BLaER1 treated with 17β-estradiol and CSF1 and Interleukin-3, amounts not matched to agents 10 nM and 100 nM (cell line): ENCODE results near the gene DNAH2.

ENCODE experiments used
- H3K27ac ChIP-seq, 11 experiments: shearing (Covaris generic); formaldehyde crosslinking; 2 replicates each; pipeline ENCODE4 v1.8.1; 2022
- H3K27me3 ChIP-seq, 11 experiments: shearing (Covaris generic); formaldehyde crosslinking; 2 replicates each; pipeline ENCODE4 v1.8.1; 2022
- H3K36me3 ChIP-seq, 11 experiments: shearing (Covaris generic); formaldehyde crosslinking; 2 replicates each; pipeline ENCODE4 v1.8.1; 2022
- H3K4me1 ChIP-seq, 10 experiments: shearing (Covaris generic); formaldehyde crosslinking; 2 replicates each; pipeline ENCODE4 v1.8.1; 2022
- H3K4me2 ChIP-seq, 11 experiments: shearing (Covaris generic); formaldehyde crosslinking; 2 replicates each; pipeline ENCODE4 v1.8.1; 2022
- H3K4me3 ChIP-seq, 10 experiments: shearing (Covaris generic); formaldehyde crosslinking; 2 replicates each; pipeline ENCODE4 v1.8.1; 2022
- H3K9ac ChIP-seq, 11 experiments: shearing (Covaris generic); formaldehyde crosslinking; 2 replicates each; pipeline ENCODE4 v1.8.1; 2022
- H3K9me3 ChIP-seq, 11 experiments: shearing (Covaris generic); formaldehyde crosslinking; replicated peaks in 1 of 11; 2 replicates each; pipeline ENCODE4 v1.8.1; 2022
- H4K20me1 ChIP-seq, 11 experiments: shearing (Covaris generic); formaldehyde crosslinking; 2 replicates each; pipeline ENCODE4 v1.8.1; 2022
- Cebpa-rat ChIP-seq, 11 experiments: shearing (Covaris generic); IDR thresholded peaks; 2 replicates each; pipeline ENCODE4 v1.8.1; 2022

The DNAH2 gene

DNA sequence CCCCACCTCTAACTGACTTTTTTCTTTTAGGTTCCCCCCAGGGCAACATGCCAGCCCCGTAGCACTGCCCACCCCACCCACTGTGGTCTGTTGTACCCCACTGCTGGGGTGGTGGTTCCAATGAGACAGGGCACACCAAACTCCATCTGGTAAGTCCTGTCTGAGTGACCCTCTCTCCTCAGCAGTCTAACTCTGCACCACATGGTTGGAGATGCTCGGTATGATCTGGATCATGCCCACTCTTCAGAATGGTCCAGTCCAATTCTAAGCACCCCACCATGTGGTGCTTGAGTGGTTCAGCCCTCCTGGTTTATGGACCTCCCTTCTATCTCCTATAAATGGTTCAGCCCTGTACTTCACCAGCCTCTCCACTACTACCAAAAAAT, 122.3 kb downstream of the DNAH2 start:
- Histone ChIP-seq H3K9me3 (no peaks in the 10 kb centered on the region), H3K27ac (peak overlapping the region in 10 of 11 experiments; percentile 79 to 99 (median 98); a peak in 19 of 22 replicates), H4K20me1 (peaks cover 16 to 42% (median 34%) of the 10 kb centered on the region in 11 experiments)

DNA sequence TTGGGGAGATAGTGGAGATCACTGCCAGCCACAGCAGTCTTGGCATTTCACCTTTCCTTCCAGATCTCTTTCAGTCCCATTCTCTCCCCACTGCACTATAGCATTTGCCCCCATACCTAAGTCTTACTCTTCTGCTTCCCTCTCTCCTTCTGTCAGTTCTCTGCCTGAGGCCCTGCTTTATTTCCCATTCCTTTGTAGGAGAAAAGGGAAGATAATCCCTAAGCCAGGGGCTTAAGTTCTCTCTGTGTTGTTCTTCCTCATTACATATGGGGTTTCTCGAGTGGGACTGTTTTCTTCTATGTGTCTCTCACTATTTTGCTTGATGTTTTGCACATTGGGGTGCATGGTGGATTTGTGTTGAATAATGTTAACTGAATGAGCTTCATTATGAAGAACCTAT, 122.9 kb downstream of the DNAH2 start:
- H3K9ac ChIP-seq, result peak overlapping the region; percentile 75 to 98 (median 96); a peak in 20 of 22 replicates
- H3K27ac ChIP-seq, result peak overlapping the region in 10 of 11 experiments; percentile 91 to 99 (median 98); a peak in 19 of 22 replicates
- H3K27me3 ChIP-seq, result no peaks in the 10 kb centered on the region
- no peaks in the 10 kb centered on the region for H3K9me3 ChIP-seq
- H3K4me2 ChIP-seq, result peak overlapping the region; percentile 73 to 100 (median 98)
- TF ChIP-seq Cebpa-rat (IDR thresholded peaks at IDR 0.05), result no peak
- H4K20me1 ChIP-seq, result peaks cover 22 to 47% (median 40%) of the 10 kb centered on the region in 11 experiments
- peak overlapping the region in 9 of 10 experiments; percentile 68 to 89 (median 77); a peak in 15 of 20 replicates for H3K4me3 ChIP-seq
- H3K36me3 ChIP-seq, result peaks cover 4 to 24% (median 19%) of the 10 kb centered on the region in 11 experiments
- peaks cover 48 to 61% (median 53%) of the 10 kb centered on the region in 10 experiments for H3K4me1 ChIP-seq

More for the DNA sequence above, 122.3 kb downstream of the DNAH2 start:
- TF ChIP-seq Cebpa-rat (IDR thresholded peaks at IDR 0.05), result no peak
- peaks cover 43 to 55% (median 47%) of the 10 kb centered on the region in 10 experiments for H3K4me1 ChIP-seq
- peak overlapping the region; percentile 73 to 100 (median 98) for H3K4me2 ChIP-seq
- peak overlapping the region; percentile 75 to 98 (median 96); a peak in 20 of 22 replicates for H3K9ac ChIP-seq
- H3K36me3 ChIP-seq, result peaks cover 0 to 19% (median 14%) of the 10 kb centered on the region in 11 experiments; a peak in 15 of 22 replicates
- peak overlapping the region in 7 of 10 experiments; percentile 59 to 89 (median 77); a peak in 13 of 20 replicates for H3K4me3 ChIP-seq
- no peaks in the 10 kb centered on the region for H3K27me3 ChIP-seq

DNA sequence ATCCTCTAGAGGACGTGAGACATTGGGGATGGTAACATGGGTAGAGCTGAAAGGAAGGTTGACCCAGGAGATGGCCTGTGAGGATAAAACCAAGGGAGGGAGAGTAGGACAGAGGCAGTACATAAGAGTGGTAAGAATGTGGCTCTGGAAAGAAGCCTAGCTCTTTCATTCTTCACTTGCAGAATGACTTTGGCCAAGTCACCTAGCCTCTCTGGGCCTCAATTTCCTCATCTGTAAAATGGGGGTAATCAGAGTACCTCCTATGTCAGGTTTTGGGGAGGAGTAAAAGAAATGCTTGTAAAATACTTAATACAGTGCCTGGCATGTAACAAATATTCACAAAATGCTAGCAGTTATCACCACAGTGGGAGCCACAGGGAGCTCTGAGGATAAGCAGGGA, 123.3 kb downstream of the DNAH2 start:
- Histone ChIP-seq H3K9me3 (no peaks in the 10 kb centered on the region), H3K27ac (peak overlapping the region; percentile 91 to 99 (median 98); a peak in 21 of 22 replicates), H3K4me1 (peaks cover 50 to 64% (median 56%) of the 10 kb centered on the region in 10 experiments), H3K36me3 (peaks cover 7 to 29% (median 23%) of the 10 kb centered on the region in 11 experiments), H4K20me1 (peaks cover 26 to 52% (median 44%) of the 10 kb centered on the region in 11 experiments), H3K4me2 (peak overlapping the region; percentile 73 to 100 (median 98)), H3K9ac (peak overlapping the region; percentile 89 to 98 (median 96); a peak in 21 of 22 replicates), H3K4me3 (peak overlapping the region; percentile 66 to 89 (median 76)), H3K27me3 (no peaks in the 10 kb centered on the region)
- no peak for TF ChIP-seq Cebpa-rat (IDR thresholded peaks at IDR 0.05)

DNA sequence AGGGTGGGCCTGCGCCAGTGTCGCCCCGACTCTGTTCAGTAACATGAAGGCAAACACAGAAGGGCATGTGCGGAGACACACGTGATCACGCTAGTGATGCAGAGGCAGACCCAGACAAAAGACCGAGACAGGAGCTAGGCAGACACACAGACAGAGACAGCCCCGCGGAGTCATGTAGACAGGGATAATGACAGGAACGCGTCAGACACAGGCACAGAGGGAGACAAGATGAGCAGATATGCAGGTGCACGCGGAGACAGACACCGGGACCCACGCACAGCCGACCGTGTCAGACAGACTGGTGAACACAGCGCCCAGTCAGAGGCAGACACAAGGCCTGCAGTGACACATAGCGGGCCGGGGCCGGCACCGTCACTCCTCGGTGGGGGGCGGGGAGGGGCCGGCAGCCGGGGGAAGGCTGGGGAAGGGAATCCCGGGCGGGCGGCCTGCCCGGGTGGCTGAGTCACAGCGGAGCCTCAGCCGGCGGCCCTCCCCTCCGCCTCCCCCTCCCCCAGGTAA, 123.9 kb downstream of the DNAH2 start:
- H4K20me1 ChIP-seq, result peaks cover 29 to 57% (median 46%) of the 10 kb centered on the region in 11 experiments
- H3K36me3 ChIP-seq, result peaks cover 12 to 33% (median 26%) of the 10 kb centered on the region in 11 experiments
- H3K4me3 ChIP-seq, result peak overlapping the region; percentile 66 to 89 (median 76)
- TF ChIP-seq Cebpa-rat (IDR thresholded peaks at IDR 0.05), result no peak
- H3K4me2 ChIP-seq, result peak overlapping the region; percentile 73 to 100 (median 98)
- H3K4me1 ChIP-seq, result peaks cover 50 to 59% (median 55%) of the 10 kb centered on the region in 10 experiments
- no peaks in the 10 kb centered on the region for H3K27me3 ChIP-seq
- peak overlapping the region; percentile 91 to 99 (median 98) for H3K27ac ChIP-seq
- peak overlapping the region; percentile 89 to 98 (median 96) for H3K9ac ChIP-seq
- no peaks in the 10 kb centered on the region for H3K9me3 ChIP-seq

DNA sequence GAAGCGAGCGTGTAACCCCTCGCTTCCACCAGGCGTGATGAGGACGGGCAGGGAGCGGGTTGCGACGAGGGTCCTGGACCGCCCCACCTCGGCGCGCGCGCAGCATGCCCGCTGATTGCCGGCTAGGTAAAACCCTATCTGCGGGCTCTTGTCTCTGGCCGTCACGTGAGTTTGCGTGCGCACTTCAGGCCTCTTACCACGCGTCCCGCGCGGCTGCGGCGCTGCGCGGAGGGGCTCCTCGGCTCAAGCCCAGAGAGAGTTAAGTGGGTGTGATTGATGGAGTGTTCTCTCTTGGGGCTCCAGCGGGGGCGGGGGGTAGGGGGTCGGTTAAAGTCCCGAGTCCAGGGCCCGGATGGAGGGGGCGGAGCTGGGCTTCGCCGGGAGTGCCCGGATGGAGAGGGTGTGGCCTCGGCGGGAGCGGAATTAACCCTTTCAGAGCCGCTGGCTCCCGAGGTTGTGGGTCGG, 124.4 kb downstream of the DNAH2 start:
- peak overlapping the region; percentile 89 to 98 (median 96) for H3K9ac ChIP-seq
- H3K4me3 ChIP-seq, result peak overlapping the region; percentile 66 to 89 (median 76)
- no peaks in the 10 kb centered on the region for H3K9me3 ChIP-seq
- H3K4me2 ChIP-seq, result peak overlapping the region; percentile 73 to 100 (median 98)
- peaks cover 17 to 38% (median 31%) of the 10 kb centered on the region in 11 experiments for H3K36me3 ChIP-seq
- H3K27me3 ChIP-seq, result no peaks in the 10 kb centered on the region
- H4K20me1 ChIP-seq, result peaks cover 32 to 62% (median 51%) of the 10 kb centered on the region in 11 experiments
- H3K27ac ChIP-seq, result peak overlapping the region; percentile 91 to 99 (median 98)
- no peak for TF ChIP-seq Cebpa-rat (IDR thresholded peaks at IDR 0.05)
- peaks cover 47 to 54% (median 50%) of the 10 kb centered on the region in 10 experiments for H3K4me1 ChIP-seq

DNA sequence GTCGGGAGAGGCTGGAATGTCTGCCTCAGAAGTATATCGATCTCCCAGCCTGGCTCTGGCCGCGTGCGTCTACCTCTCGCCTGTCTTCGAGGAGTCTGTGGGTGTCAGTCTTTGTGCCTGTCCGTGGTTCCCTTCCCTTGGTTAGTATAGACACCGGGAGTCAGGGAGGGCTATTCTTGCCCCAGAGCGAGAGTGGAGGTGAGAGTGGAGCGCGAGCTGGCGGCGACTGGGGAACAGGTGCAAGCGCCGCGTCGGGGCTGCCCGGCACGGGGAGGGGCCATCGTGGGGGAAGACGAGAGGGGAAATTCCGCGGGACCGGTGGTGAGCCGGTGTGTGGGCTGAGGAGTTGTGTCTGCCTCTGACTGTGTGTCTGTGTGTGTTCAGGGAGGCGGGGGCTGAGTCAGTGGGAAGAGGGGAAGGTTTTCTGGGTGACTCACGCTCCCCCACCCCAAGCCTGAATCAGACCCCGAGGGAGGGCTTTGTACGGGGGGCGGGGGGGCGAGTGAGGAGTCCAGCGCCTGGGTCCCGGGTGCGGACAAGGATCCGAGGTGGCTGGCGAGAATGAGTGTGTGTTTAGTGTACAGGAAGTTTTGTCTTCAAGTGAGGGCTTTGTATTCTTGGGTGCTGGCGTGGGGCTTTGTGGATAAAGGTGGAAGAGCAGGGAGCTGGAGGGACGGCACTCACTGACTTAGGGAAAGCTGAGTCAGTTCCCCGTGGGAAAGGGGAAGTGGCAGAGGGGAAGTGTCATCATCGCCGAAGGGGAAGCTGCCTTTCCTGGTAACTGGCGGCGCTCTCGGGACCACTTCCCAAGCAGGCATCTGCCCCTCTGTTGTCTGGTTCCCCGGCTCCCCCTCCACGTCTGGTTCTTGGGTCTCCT, 125.1 kb downstream of the DNAH2 start:
- Histone ChIP-seq H3K27me3 (no peaks in the 10 kb centered on the region), H3K4me1 (peaks cover 41 to 47% (median 43%) of the 10 kb centered on the region in 10 experiments), H3K9ac (peak overlapping the region; percentile 89 to 98 (median 96)), H3K4me3 (peak overlapping the region; percentile 66 to 89 (median 76)), H4K20me1 (peaks cover 32 to 67% (median 56%) of the 10 kb centered on the region in 11 experiments), H3K36me3 (peaks cover 22 to 44% (median 36%) of the 10 kb centered on the region in 11 experiments), H3K27ac (peak overlapping the region; percentile 91 to 99 (median 98)), H3K4me2 (peak overlapping the region; percentile 73 to 100 (median 98)), H3K9me3 (no peaks in the 10 kb centered on the region)
- TF ChIP-seq Cebpa-rat (IDR thresholded peaks at IDR 0.05), result peak in 7 of 11 experiments; percentile 18 to 72 (median 65); a peak in 9 of 22 replicates

DNA sequence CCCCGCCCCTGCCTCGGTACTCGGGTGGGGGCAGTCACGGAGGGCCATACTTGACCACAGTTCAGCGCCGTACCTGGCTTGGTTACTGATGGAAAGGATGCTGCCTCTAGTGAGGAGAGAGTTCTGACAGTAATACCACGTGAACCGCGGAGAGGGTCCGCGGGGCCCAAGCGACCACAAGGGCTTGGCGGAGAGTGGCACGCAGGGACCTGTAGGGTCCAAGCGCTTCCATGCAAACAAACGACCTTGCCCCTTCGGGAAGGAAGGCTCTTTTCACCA, 125.7 kb downstream of the DNAH2 start:
- H3K27me3 ChIP-seq, result no peaks in the 10 kb centered on the region
- peaks cover 27 to 49% (median 40%) of the 10 kb centered on the region in 11 experiments for H3K36me3 ChIP-seq
- H3K9me3 ChIP-seq, result no peaks in the 10 kb centered on the region
- H3K4me3 ChIP-seq, result peak overlapping the region; percentile 66 to 89 (median 76)
- peaks cover 38 to 44% (median 40%) of the 10 kb centered on the region in 10 experiments for H3K4me1 ChIP-seq
- TF ChIP-seq Cebpa-rat (IDR thresholded peaks at IDR 0.05), result no peak
- peak overlapping the region; percentile 73 to 100 (median 98) for H3K4me2 ChIP-seq
- peak overlapping the region; percentile 91 to 99 (median 98) for H3K27ac ChIP-seq
- H3K9ac ChIP-seq, result peak overlapping the region; percentile 89 to 98 (median 96)
- H4K20me1 ChIP-seq, result peaks cover 35 to 71% (median 60%) of the 10 kb centered on the region in 11 experiments

DNA sequence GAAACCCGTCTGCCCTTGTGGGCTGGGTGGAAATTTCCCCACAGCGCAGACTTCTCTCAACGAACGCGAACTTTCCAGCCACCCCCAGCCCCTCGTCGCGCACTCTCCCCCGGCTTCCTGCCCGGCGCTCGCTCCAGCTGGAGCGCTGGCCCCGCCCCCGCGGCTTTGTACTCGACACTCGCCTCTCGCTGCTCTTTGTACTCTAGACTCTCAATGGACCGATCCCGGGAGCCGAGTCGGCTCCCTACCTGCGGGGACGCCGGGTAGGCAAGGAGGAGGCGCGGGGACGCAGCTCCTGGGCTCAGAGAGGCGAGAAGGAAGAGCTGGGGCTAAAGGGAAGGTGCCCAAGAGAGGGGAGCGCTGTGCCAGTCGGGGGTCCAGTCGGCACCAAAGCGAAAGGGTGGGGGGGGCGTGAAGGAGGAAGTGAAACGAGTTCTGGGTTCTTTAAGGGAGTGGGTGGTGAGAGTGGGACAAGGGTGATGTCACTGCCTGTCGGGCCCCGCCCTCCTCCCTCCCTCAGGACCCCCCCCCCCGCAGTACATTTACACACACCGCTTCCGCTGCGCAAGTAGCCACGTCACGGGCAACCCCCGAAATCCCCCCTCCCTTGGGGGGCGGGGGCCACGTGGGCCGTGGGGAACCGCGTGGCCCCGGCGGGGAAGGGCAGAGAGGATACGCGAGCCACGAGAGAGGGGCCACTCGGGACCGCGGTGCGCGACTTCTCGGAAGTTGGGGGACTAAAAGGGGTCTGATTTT, 126.2 kb downstream of the DNAH2 start:
- Histone ChIP-seq H3K4me3 (peak overlapping the region; percentile 66 to 89 (median 76)), H3K27me3 (no peaks in the 10 kb centered on the region), H3K9ac (peak overlapping the region; percentile 89 to 98 (median 96)), H3K4me1 (peaks cover 35 to 41% (median 36%) of the 10 kb centered on the region in 10 experiments), H3K27ac (peak overlapping the region; percentile 91 to 99 (median 98)), H3K36me3 (peaks cover 28 to 51% (median 41%) of the 10 kb centered on the region in 11 experiments), H4K20me1 (peaks cover 37 to 73% (median 64%) of the 10 kb centered on the region in 11 experiments), H3K4me2 (peak overlapping the region; percentile 73 to 100 (median 98)), H3K9me3 (no peaks in the 10 kb centered on the region)
- TF ChIP-seq Cebpa-rat (IDR thresholded peaks at IDR 0.05), result no peak
